Large intestine (tissue), 3 donors: ENCODE results near the gene CTNNA3. TPM values are rescaled to one million over a fixed set of nuclear protein-coding genes. Genes with fewer than 3 reads are reported as not detected.
A peak's percentile ranks its signal among the peaks of the same experiment; 100 is the strongest.

Experiments used
- DNase-seq, 2 donors: peaks; one replicate each; pipeline versions ENCODE4 v3.0.0 to v3.0.0-alpha.2; 2013
- H3K27ac ChIP-seq: one replicate; pipeline ENCODE4 v1.5.1; 2013; ENCODE audit warnings: low read length
- H3K27me3 ChIP-seq: 2 replicates; pipeline ENCODE4 v1.6.1; 2013; ENCODE audit warnings: low read length; ENCODE audit not compliant: control insufficient read depth, insufficient read depth
- H3K36me3 ChIP-seq: 2 replicates; pipeline ENCODE4 v1.6.1; 2013; ENCODE audit warnings: low read length; ENCODE audit not compliant: control insufficient read depth, insufficient read depth
- H3K4me1 ChIP-seq: one replicate; pipeline ENCODE4 v1.6.1; 2013; ENCODE audit warnings: low read length; ENCODE audit not compliant: control insufficient read depth, insufficient read depth
- H3K4me3 ChIP-seq: one replicate; pipeline ENCODE4 v1.5.1; 2013; ENCODE audit warnings: low read length
- H3K9me3 ChIP-seq: one replicate; pipeline ENCODE4 v1.6.1; 2013; ENCODE audit warnings: mild to moderate bottlenecking, low read depth, low read length, moderate library complexity; ENCODE audit not compliant: control insufficient read depth
- WGBS: methylation state at CpG from one replicate; pipeline ENCODE4 v1.1.5; 2013; ENCODE audit warnings: low lambda C conversion rate; ENCODE audit not compliant: insufficient coverage; 5-methylcytosine and 5-hydroxymethylcytosine counted together
- polyA plus RNA-seq: library from polyadenylated mRNA; unstranded; fragments of 120-200 nt; gene quantifications from one replicate; pipeline ENCODE4 v1.2.1, GENCODE V29; 2013

CTNNA3 gene
- polyA plus RNA-seq, 1 donor, result 2.3 TPM

DNA sequence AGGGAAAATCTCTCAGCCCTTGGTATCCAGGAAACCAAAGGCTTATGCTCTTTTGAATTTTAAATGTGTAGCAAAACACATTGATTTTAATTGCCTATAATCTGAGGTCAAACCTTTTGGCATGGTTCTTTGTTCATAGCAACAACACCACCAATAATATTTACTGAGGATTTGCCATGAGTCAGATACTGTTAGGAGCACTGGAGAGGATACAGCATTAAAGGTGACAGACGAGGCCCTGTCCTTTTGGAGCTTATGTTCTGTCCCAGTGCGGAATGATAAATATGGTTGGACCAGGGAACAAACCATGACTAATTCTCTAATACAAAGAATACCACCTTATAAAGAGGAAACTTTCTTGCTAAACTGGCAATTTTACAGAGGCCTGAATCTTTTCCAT lies 176.6 kb downstream of the CTNNA3 start:
- Histone ChIP-seq H3K36me3 (no peaks in the 10 kb centered on the region), H3K27me3 (no peaks in the 10 kb centered on the region), H3K4me1 (no peaks in the 10 kb centered on the region), H3K27ac (no peak overlapping the region), H3K4me3 (no peak overlapping the region), H3K9me3 (no peaks in the 10 kb centered on the region)
- no peak for DNase-seq
- WGBS, result no CpG with 5 or more reads among the region's 2 CpGs

DNA sequence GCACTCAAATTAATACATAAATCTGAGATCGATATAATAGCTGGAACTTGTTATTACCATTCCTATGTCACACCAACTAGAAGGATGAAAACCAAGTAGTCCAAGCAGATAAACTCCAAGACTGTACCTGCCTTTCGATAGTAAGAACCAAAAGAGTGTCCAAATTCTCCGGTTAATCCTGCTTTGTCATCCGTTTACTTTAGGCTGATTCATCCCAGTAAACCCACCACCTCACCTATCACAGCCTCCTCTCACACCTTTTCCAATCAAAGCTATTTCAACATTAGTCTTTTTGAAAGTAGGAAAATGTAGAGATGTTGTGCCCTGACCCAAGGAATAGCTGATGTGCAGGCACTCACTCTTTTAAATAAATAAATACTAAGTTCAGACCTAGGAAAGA lies 177.2 kb downstream of the CTNNA3 start:
- Histone ChIP-seq H3K36me3 (no peaks in the 10 kb centered on the region), H3K27me3 (no peaks in the 10 kb centered on the region), H3K27ac (no peak overlapping the region), H3K4me3 (no peak overlapping the region), H3K9me3 (no peaks in the 10 kb centered on the region), H3K4me1 (no peaks in the 10 kb centered on the region)
- no peak for DNase-seq
- 83% methylated on average over 1 of the region's 4 CpGs for WGBS

GRCh38 chr10:67518043-67518442 lies 178.0 kb downstream of the CTNNA3 start:
- Histone ChIP-seq H3K27ac (no peak overlapping the region), H3K4me3 (no peak overlapping the region), H3K27me3 (no peaks in the 10 kb centered on the region), H3K4me1 (no peaks in the 10 kb centered on the region), H3K9me3 (no peaks in the 10 kb centered on the region), H3K36me3 (no peaks in the 10 kb centered on the region)
- no peak for DNase-seq
- 50% methylated on average over 1 of the region's 4 CpGs for WGBS

DNA sequence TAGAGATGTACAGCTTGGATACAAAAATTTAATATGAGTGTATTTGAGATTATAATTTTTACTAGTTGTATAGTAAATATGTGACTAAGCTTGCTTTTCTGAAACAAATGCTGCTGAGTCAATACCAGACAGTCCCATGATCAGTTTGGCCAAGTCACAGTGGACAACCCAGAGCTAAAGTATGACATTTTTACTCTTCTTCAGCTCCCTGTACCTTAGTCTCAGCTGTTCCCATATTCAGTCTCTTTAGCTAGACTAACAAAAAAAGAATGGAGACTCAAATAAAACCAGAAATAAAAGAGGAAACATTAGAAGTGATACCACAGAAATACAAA lies 189.3 kb downstream of the CTNNA3 start:
- Histone ChIP-seq H3K27ac (no peak overlapping the region), H3K4me1 (no peaks in the 10 kb centered on the region), H3K27me3 (no peaks in the 10 kb centered on the region), H3K9me3 (no peaks in the 10 kb centered on the region), H3K4me3 (no peak overlapping the region), H3K36me3 (no peaks in the 10 kb centered on the region)
- no peak for DNase-seq

GRCh38 chr10:67506083-67506756 lies 189.8 kb downstream of the CTNNA3 start:
- no peak overlapping the region for H3K4me3 ChIP-seq
- no peak overlapping the region for H3K27ac ChIP-seq
- H3K36me3 ChIP-seq, result no peaks in the 10 kb centered on the region
- H3K9me3 ChIP-seq, result no peaks in the 10 kb centered on the region
- no peak for DNase-seq
- no peaks in the 10 kb centered on the region for H3K4me1 ChIP-seq
- no peaks in the 10 kb centered on the region for H3K27me3 ChIP-seq
- no CpG with 5 or more reads among the region's 2 CpGs for WGBS

- Histone ChIP-seq H3K27me3 (peaks cover 3% of the 10 kb centered on the region), H3K4me3 (no peak overlapping the region), H3K4me1 (peaks cover 2% of the 10 kb centered on the region), H3K9me3 (no peaks in the 10 kb centered on the region), H3K27ac (no peak overlapping the region), H3K36me3 (no peaks in the 10 kb centered on the region)
- DNase-seq, result peak; percentile 52 to 80
- WGBS, result 0% methylated on average over 1 of the region's 2 CpGs
Measured at GRCh38 chr10:67492317-67493019, 203.5 kb downstream of the CTNNA3 start.

- Histone ChIP-seq H3K4me1 (peaks cover 2% of the 10 kb centered on the region), H3K27me3 (peaks cover 3% of the 10 kb centered on the region), H3K36me3 (no peaks in the 10 kb centered on the region), H3K4me3 (no peak overlapping the region), H3K9me3 (no peaks in the 10 kb centered on the region), H3K27ac (no peak overlapping the region)
- WGBS, result 100% methylated on average over 2 of the region's 6 CpGs
- DNase-seq, result no peak
Measured at GRCh38 chr10:67487906-67488619, 207.9 kb downstream of the CTNNA3 start.

DNA sequence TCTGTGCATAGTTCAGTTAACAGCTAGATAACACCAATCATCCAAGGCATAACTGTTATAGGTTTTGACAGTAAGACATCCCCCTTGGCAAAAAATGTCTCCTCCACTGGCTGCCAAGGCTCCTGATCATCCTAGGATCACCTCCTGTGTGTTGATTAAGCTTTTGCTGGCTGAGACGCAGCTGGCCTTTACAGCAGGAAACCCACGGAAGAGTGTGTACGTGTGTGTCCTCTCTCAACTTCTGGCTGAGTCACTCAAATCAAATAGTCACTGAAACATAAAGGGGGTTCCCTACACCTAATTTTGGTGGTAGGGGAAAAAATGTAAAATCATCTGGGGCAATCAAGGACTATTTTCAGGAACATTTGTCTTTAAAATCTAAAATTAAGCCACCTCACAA lies 208.8 kb downstream of the CTNNA3 start:
- 83% methylated on average over 1 of the region's 3 CpGs for WGBS
- H3K4me3 ChIP-seq, result no peak overlapping the region
- H3K4me1 ChIP-seq, result peaks cover 2% of the 10 kb centered on the region
- no peaks in the 10 kb centered on the region for H3K9me3 ChIP-seq
- peaks cover 3% of the 10 kb centered on the region for H3K27me3 ChIP-seq
- DNase-seq, result no peak
- H3K36me3 ChIP-seq, result no peaks in the 10 kb centered on the region
- no peak overlapping the region for H3K27ac ChIP-seq

DNA sequence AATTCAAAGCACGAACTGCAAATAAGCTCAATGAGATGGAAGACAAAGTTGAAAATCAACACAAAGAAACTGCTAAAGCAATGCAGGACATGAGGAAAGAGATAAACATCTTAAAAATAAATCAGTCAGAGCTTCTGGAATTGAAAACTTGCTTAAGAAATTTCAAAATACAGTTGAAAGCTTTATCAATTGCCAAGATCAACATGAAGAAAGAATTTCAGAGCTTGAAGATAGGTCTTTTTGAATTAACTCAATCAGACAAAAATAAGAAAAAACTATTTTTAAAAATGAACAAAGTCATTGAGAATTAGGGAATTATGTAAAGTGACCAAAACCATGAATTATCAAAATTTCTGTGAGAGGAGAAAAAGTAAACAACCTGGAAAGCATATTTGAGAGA lies 218.1 kb downstream of the CTNNA3 start:
- Histone ChIP-seq H3K9me3 (peaks cover 16% of the 10 kb centered on the region), H3K4me1 (no peaks in the 10 kb centered on the region), H3K36me3 (no peaks in the 10 kb centered on the region), H3K27me3 (no peaks in the 10 kb centered on the region), H3K27ac (no peak overlapping the region), H3K4me3 (no peak overlapping the region)
- DNase-seq, result no peak
- 80% methylated on average over 1 of the region's 1 CpG for WGBS

GRCh38 chr10:67476201-67476600 lies 219.8 kb downstream of the CTNNA3 start:
- Histone ChIP-seq H3K27me3 (no peaks in the 10 kb centered on the region), H3K9me3 (peaks cover 16% of the 10 kb centered on the region), H3K4me1 (no peaks in the 10 kb centered on the region), H3K36me3 (no peaks in the 10 kb centered on the region), H3K4me3 (no peak overlapping the region), H3K27ac (no peak overlapping the region)
- DNase-seq, result no peak
- WGBS, result no CpG with 5 or more reads among the region's 4 CpGs
